HG03521 (cell line): ENCODE results near the gene CRY2.
"Not testable (repeated sequence)": the region's sequence is repeated elsewhere in the genome, so short reads cannot be mapped to it uniquely, and the experiment has no call there.

Experiments
- ATAC-seq: cut with Tn5 transposase; IDR thresholded peaks from one replicate; pipeline ENCODE4 v1.9.1; 2021; ENCODE audit warnings: mild to moderate bottlenecking, moderate library complexity; ENCODE audit not compliant: unreplicated experiment

Gene CRY2

GRCh38 chr11:45846974-45847910 is at the start of gene CRY2:
Gene CRY2, plus strand, starts transcription at chr11:45847475. Its CDS starts 16 bp downstream, at chr11:45847491.
- ATAC-seq = peak; percentile 86

GRCh38 chr11:45798793-45799441 is 48.4 kb upstream of the CRY2 start:
- ATAC-seq = no peak

- ATAC-seq = no peak
Measured at GRCh38 chr11:45799562-45799961, 47.7 kb upstream of the CRY2 start.

GRCh38 chr11:45800261-45800660 is 47.0 kb upstream of the CRY2 start:
- ATAC-seq = no peak

- no peak for ATAC-seq
Measured at GRCh38 chr11:45801723-45802315, 45.5 kb upstream of the CRY2 start.

GRCh38 chr11:45802531-45803317 is 44.6 kb upstream of the CRY2 start:
- no peak for ATAC-seq

- peak; percentile 8 for ATAC-seq
Measured at GRCh38 chr11:45803971-45804760, 43.1 kb upstream of the CRY2 start.

- peak; percentile 92 for ATAC-seq
Measured at GRCh38 chr11:45804761-45805304, 42.4 kb upstream of the CRY2 start, which contains the start of gene SLC35C1. Gene SLC35C1, plus strand, starts transcription at chr11:45805149. Its CDS starts 653 bp downstream, at chr11:45805802.

- ATAC-seq = peak; percentile 24
Measured at GRCh38 chr11:45805305-45806071, 41.8 kb upstream of the CRY2 start.

GRCh38 chr11:45806072-45806933 is 41.0 kb upstream of the CRY2 start:
- no peak for ATAC-seq

- ATAC-seq = no peak
Measured at GRCh38 chr11:45806937-45807791, 40.1 kb upstream of the CRY2 start.

GRCh38 chr11:45807792-45808238 is 39.5 kb upstream of the CRY2 start:
- no peak for ATAC-seq

- ATAC-seq = not testable (repeated sequence)
Measured at GRCh38 chr11:45808427-45808826, 38.8 kb upstream of the CRY2 start.

- no peak for ATAC-seq
Measured at GRCh38 chr11:45809456-45810395, 37.5 kb upstream of the CRY2 start.

- ATAC-seq = no peak
Measured at GRCh38 chr11:45810431-45811108, 36.7 kb upstream of the CRY2 start.
